ENCODE results near the gene ATAD1. TPM values are rescaled to one million over a fixed set of nuclear protein-coding genes. Genes with fewer than 3 reads are reported as not detected.
"Not testable (repeated sequence)": the region's sequence is repeated elsewhere in the genome, so short reads cannot be mapped to it uniquely, and the experiment has no call there.

The ATAD1 gene
- total RNA-seq, 2 donors from 2014 or later = 54.2 to 55.9 TPM

- no peaks in the 10 kb centered on the region for H3K27me3 Mint-ChIP-seq (ENCODE audit: low read depth)
- H3K4me1 Mint-ChIP-seq (ENCODE audit: low read depth) = peaks cover 9% of the 10 kb centered on the region
- peak; percentile 36 to 81 for ATAC-seq (replicated peaks in 1 of 2)
- H3K9me3 Mint-ChIP-seq = no peaks in the 10 kb centered on the region
- H3K36me3 Mint-ChIP-seq (ENCODE audit: insufficient read depth in 2 of 2) = no peaks in the 10 kb centered on the region
- H3K27ac Mint-ChIP-seq = no peak overlapping the region
- DNase-seq = no peak
- H3K4me3 Mint-ChIP-seq = no peak overlapping the region
Measured at GRCh38 chr10:87842220-87842641, 24.2 kb upstream of the ATAD1 start.

- ATAC-seq (replicated peaks in 1 of 2) (no peak), DNase-seq (no peak)
- Mint-ChIP-seq H3K4me1 (ENCODE audit: low read depth) (peaks cover 9% of the 10 kb centered on the region), H3K36me3 (ENCODE audit: insufficient read depth in 2 of 2) (peaks cover 0 to 6% of the 10 kb centered on the region in 2 donors), H3K27me3 (ENCODE audit: low read depth) (no peaks in the 10 kb centered on the region), H3K4me3 (no peak overlapping the region), H3K27ac (no peak overlapping the region), H3K9me3 (no peaks in the 10 kb centered on the region)
Measured at GRCh38 chr10:87841186-87841585, 23.2 kb upstream of the ATAD1 start.

- Mint-ChIP-seq H3K27me3 (ENCODE audit: low read depth) (no peaks in the 10 kb centered on the region), H3K27ac (no peak overlapping the region), H3K4me3 (no peak overlapping the region), H3K36me3 (ENCODE audit: insufficient read depth in 2 of 2) (peaks cover 1 to 7% of the 10 kb centered on the region in 2 donors), H3K4me1 (ENCODE audit: low read depth) (peaks cover 4% of the 10 kb centered on the region), H3K9me3 (no peaks in the 10 kb centered on the region)
- DNase-seq (no peak), ATAC-seq (replicated peaks in 1 of 2) (no peak)
Measured at GRCh38 chr10:87838650-87839049, 20.6 kb upstream of the ATAD1 start.

GRCh38 chr10:87837445-87837844, 19.4 kb upstream of the ATAD1 start:
- Mint-ChIP-seq H3K9me3 (no peaks in the 10 kb centered on the region), H3K4me1 (ENCODE audit: low read depth) (peaks cover 2% of the 10 kb centered on the region), H3K36me3 (ENCODE audit: insufficient read depth in 2 of 2) (peaks cover 1 to 7% of the 10 kb centered on the region in 2 donors), H3K27ac (no peak overlapping the region), H3K27me3 (ENCODE audit: low read depth) (no peaks in the 10 kb centered on the region), H3K4me3 (no peak overlapping the region)
- ATAC-seq (replicated peaks in 1 of 2) (no peak), DNase-seq (no peak)

- H3K36me3 Mint-ChIP-seq (ENCODE audit: insufficient read depth in 2 of 2) = peaks cover 1 to 7% of the 10 kb centered on the region in 2 donors
- H3K27ac Mint-ChIP-seq = no peak overlapping the region
- H3K27me3 Mint-ChIP-seq (ENCODE audit: low read depth) = no peaks in the 10 kb centered on the region
- ATAC-seq (replicated peaks in 1 of 2) (no peak), DNase-seq (no peak)
- H3K9me3 Mint-ChIP-seq = no peaks in the 10 kb centered on the region
- H3K4me3 Mint-ChIP-seq = no peak overlapping the region
- peaks cover 4% of the 10 kb centered on the region for H3K4me1 Mint-ChIP-seq (ENCODE audit: low read depth)
Measured at GRCh38 chr10:87836098-87836497, 18.1 kb upstream of the ATAD1 start.

- ATAC-seq (replicated peaks in 1 of 2) (peak; percentile 95), DNase-seq (no peak)
- Mint-ChIP-seq H3K27ac (peak overlapping the region; percentile 0), H3K9me3 (peaks cover 1 to 3% of the 10 kb centered on the region in 2 donors), H3K4me3 (peak overlapping the region in 1 of 2 donors; percentile 8), H3K36me3 (ENCODE audit: insufficient read depth in 2 of 2) (peaks cover 2 to 3% of the 10 kb centered on the region in 2 donors), H3K4me1 (ENCODE audit: low read depth) (peaks cover 48% of the 10 kb centered on the region), H3K27me3 (ENCODE audit: low read depth) (no peaks in the 10 kb centered on the region)
Measured at GRCh38 chr10:87829986-87830729, 12.1 kb upstream of the ATAD1 start.

- not testable (repeated sequence) for H3K9me3 Mint-ChIP-seq; H3K27ac Mint-ChIP-seq; H3K36me3 Mint-ChIP-seq (ENCODE audit: insufficient read depth in 2 of 2); DNase-seq; ATAC-seq (replicated peaks in 1 of 2); H3K27me3 Mint-ChIP-seq (ENCODE audit: low read depth)
- Mint-ChIP-seq H3K4me1 (ENCODE audit: low read depth) (peaks cover 48% of the 10 kb centered on the region), H3K4me3 (peak overlapping the region in 1 of 2 donors; percentile 53)
Measured at GRCh38 chr10:87829051-87829450, 11.0 kb upstream of the ATAD1 start.

GRCh38 chr10:87827681-87828080, 9.7 kb upstream of the ATAD1 start:
- Mint-ChIP-seq H3K27me3 (ENCODE audit: low read depth) (no peaks in the 10 kb centered on the region), H3K36me3 (ENCODE audit: insufficient read depth in 2 of 2) (peaks cover 2 to 3% of the 10 kb centered on the region in 2 donors), H3K4me3 (peak overlapping the region in 1 of 2 donors; percentile 67), H3K9me3 (peaks cover 1 to 3% of the 10 kb centered on the region in 2 donors), H3K4me1 (ENCODE audit: low read depth) (peaks cover 48% of the 10 kb centered on the region), H3K27ac (peak overlapping the region; percentile 76)
- DNase-seq (no peak), ATAC-seq (replicated peaks in 1 of 2) (peak; percentile 37 to 42)

- peaks cover 2 to 3% of the 10 kb centered on the region in 2 donors for H3K36me3 Mint-ChIP-seq (ENCODE audit: insufficient read depth in 2 of 2)
- peak overlapping the region in 1 of 2 donors; percentile 40 for H3K4me3 Mint-ChIP-seq
- no peak overlapping the region for H3K27ac Mint-ChIP-seq
- H3K27me3 Mint-ChIP-seq (ENCODE audit: low read depth) = no peaks in the 10 kb centered on the region
- ATAC-seq (replicated peaks in 1 of 2) = no peak
- DNase-seq = no peak
- H3K4me1 Mint-ChIP-seq (ENCODE audit: low read depth) = peaks cover 48% of the 10 kb centered on the region
- peaks cover 1 to 3% of the 10 kb centered on the region in 2 donors for H3K9me3 Mint-ChIP-seq
Measured at GRCh38 chr10:87826653-87827052, 8.6 kb upstream of the ATAD1 start.

- DNase-seq (no peak), ATAC-seq (replicated peaks in 1 of 2) (no peak)
- H3K4me1 Mint-ChIP-seq (ENCODE audit: low read depth) = peaks cover 41% of the 10 kb centered on the region
- peaks cover 0 to 3% of the 10 kb centered on the region in 2 donors for H3K36me3 Mint-ChIP-seq (ENCODE audit: insufficient read depth in 2 of 2)
- no peaks in the 10 kb centered on the region for H3K27me3 Mint-ChIP-seq (ENCODE audit: low read depth)
- H3K4me3 Mint-ChIP-seq = peak overlapping the region; percentile 41 to 97
- H3K27ac Mint-ChIP-seq = no peak overlapping the region
- no peaks in the 10 kb centered on the region for H3K9me3 Mint-ChIP-seq
Measured at GRCh38 chr10:87819289-87819585, 1.2 kb upstream of the ATAD1 start.

- no peaks in the 10 kb centered on the region for H3K27me3 Mint-ChIP-seq (ENCODE audit: low read depth)
- peaks cover 0 to 3% of the 10 kb centered on the region in 2 donors for H3K36me3 Mint-ChIP-seq (ENCODE audit: insufficient read depth in 2 of 2)
- H3K9me3 Mint-ChIP-seq = no peaks in the 10 kb centered on the region
- ATAC-seq (replicated peaks in 1 of 2) (peak; percentile 73 to 76), DNase-seq (peak; percentile 68 to 74)
- peak overlapping the region; percentile 96 to 97 for H3K4me3 Mint-ChIP-seq
- peak overlapping the region; percentile 96 for H3K27ac Mint-ChIP-seq
- peaks cover 42% of the 10 kb centered on the region for H3K4me1 Mint-ChIP-seq (ENCODE audit: low read depth)
Measured at GRCh38 chr10:87818505-87819288, 671 bp upstream of the ATAD1 start.

- no peak for ATAC-seq (replicated peaks in 1 of 2)
- peaks cover 42% of the 10 kb centered on the region for H3K4me1 Mint-ChIP-seq (ENCODE audit: low read depth)
- H3K27me3 Mint-ChIP-seq (ENCODE audit: low read depth) = no peaks in the 10 kb centered on the region
- H3K36me3 Mint-ChIP-seq (ENCODE audit: insufficient read depth in 2 of 2) = peaks cover 0 to 3% of the 10 kb centered on the region in 2 donors
- no peaks in the 10 kb centered on the region for H3K9me3 Mint-ChIP-seq
- H3K27ac Mint-ChIP-seq = peak overlapping the region; percentile 96
- H3K4me3 Mint-ChIP-seq = peak overlapping the region; percentile 96 to 97
- DNase-seq = no peak
Measured at GRCh38 chr10:87816898-87817608, 973 bp downstream of the ATAD1 start.
